ENCODE measurements around the gene MAPKAP1. TPM values are rescaled to one million over a fixed set of nuclear protein-coding genes. Genes with fewer than 3 reads are reported as not detected.

Gene MAPKAP1
- total and polyA plus RNA-seq, 3 experiments from 2014 or later = 64.7 to 119 (median 111) TPM

DNA sequence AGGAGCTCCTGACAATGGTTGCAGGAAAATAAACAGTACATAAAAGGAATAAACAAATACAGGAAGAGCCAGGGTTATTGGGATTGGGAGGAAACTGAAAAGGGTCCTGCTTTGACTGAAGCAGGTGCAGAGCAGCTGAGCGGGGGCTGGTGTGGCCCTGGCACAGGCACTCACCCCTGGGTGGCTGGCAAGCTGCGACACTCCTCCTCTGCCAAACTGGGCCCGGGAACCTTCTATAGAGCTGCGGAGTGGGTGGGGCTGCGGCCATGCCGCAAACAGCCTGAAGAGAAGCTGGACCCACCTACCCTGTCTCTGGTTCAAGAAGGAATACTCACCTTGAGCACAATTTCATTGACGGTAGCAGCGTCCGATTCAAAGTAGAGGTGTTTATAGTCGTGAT, 262.8 kb downstream of the MAPKAP1 start:
- Histone ChIP-seq H3K9me3 (ENCODE audit: low read length) (no peaks in the 10 kb centered on the region), H3K36me3 (ENCODE audit: insufficient read depth, low read length) (no peaks in the 10 kb centered on the region), H3K27ac (ENCODE audit: low read depth, low read length) (no peak overlapping the region), H3K4me1 (ENCODE audit: insufficient read depth, low read length) (no peaks in the 10 kb centered on the region), H3K4me3 (ENCODE audit: low read length) (no peak overlapping the region), H3K27me3 (ENCODE audit: insufficient read depth, low read length, poor library complexity, severe bottlenecking) (no peaks in the 10 kb centered on the region)
- Mint-ChIP-seq H3K9me3 (no peaks in the 10 kb centered on the region), H3K27ac (no peak overlapping the region), H3K27me3 (no peaks in the 10 kb centered on the region), H3K4me3 (no peak overlapping the region), H3K4me1 (peaks cover 0 to 1% (median 0%) of the 10 kb centered on the region in 3 donors), H3K36me3 (peaks cover 0 to 75% (median 14%) of the 10 kb centered on the region in 3 donors)
- ChIA-PET POLR2A (no interaction called here), CTCF (no interaction called here)
- no peak for DNase-seq

DNA sequence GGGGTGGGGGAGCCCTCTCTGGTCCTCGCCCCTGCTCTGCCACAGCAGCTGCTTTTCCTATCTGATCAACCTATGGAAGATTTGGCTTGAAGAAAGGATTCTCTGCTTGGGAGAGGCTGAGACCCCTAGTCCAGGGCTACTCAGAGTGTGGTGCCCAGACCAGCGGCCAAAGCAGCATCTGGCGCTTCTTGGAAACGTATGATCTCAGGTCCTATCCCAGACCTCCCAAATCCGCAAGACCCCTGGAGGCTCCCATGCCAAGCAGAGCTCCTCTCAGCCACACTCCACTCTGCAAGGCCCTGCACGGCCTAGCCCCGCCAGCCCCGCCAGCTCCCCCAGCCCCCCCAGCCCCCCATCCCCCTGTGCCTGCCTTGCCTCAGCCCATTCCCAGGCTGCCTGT, 263.6 kb downstream of the MAPKAP1 start:
- ChIA-PET POLR2A (no interaction called here), CTCF (no interaction called here)
- Mint-ChIP-seq H3K9me3 (no peaks in the 10 kb centered on the region), H3K36me3 (peaks cover 0 to 78% (median 15%) of the 10 kb centered on the region in 3 donors), H3K27me3 (no peaks in the 10 kb centered on the region), H3K4me3 (no peak overlapping the region), H3K4me1 (no peaks in the 10 kb centered on the region), H3K27ac (no peak overlapping the region)
- no peaks in the 10 kb centered on the region for H3K4me1 ChIP-seq (ENCODE audit: insufficient read depth, low read length)
- H3K4me3 ChIP-seq (ENCODE audit: low read length) = no peak overlapping the region
- no peak overlapping the region for H3K27ac ChIP-seq (ENCODE audit: low read depth, low read length)
- no peaks in the 10 kb centered on the region for H3K36me3 ChIP-seq (ENCODE audit: insufficient read depth, low read length)
- DNase-seq = no peak
- no peaks in the 10 kb centered on the region for H3K9me3 ChIP-seq (ENCODE audit: low read length)
- no peaks in the 10 kb centered on the region for H3K27me3 ChIP-seq (ENCODE audit: insufficient read depth, low read length, poor library complexity, severe bottlenecking)

DNA sequence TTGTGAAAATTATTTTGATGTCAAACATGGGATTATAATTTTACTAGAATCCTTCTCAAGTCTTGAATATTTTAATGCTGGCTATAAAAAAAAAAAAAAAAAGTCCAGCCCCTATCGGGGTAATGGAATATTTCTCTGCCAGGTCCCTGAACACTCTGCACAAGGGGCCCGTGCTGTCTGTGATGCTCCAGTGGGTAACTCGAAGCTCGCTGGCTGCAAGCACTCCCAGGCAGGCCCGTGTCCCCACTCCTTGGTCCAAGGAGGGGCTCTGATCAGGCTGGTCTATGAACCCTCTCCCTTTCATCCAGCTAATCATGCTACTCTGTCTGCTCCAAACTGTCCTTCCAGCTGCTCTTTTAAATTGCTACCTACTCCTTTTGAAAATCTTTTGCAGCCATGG, 264.6 kb downstream of the MAPKAP1 start:
- H3K27ac ChIP-seq (ENCODE audit: low read depth, low read length) = no peak overlapping the region
- DNase-seq = no peak
- H3K27me3 ChIP-seq (ENCODE audit: insufficient read depth, low read length, poor library complexity, severe bottlenecking) = no peaks in the 10 kb centered on the region
- H3K4me1 ChIP-seq (ENCODE audit: insufficient read depth, low read length) = no peaks in the 10 kb centered on the region
- no peaks in the 10 kb centered on the region for H3K9me3 ChIP-seq (ENCODE audit: low read length)
- Mint-ChIP-seq H3K9me3 (no peaks in the 10 kb centered on the region), H3K4me3 (no peak overlapping the region), H3K36me3 (peaks cover 0 to 79% (median 17%) of the 10 kb centered on the region in 3 donors), H3K27me3 (no peaks in the 10 kb centered on the region), H3K27ac (no peak overlapping the region), H3K4me1 (no peaks in the 10 kb centered on the region)
- no peak overlapping the region for H3K4me3 ChIP-seq (ENCODE audit: low read length)
- ChIA-PET POLR2A (no interaction called here), CTCF (no interaction called here)
- no peaks in the 10 kb centered on the region for H3K36me3 ChIP-seq (ENCODE audit: insufficient read depth, low read length)

DNA sequence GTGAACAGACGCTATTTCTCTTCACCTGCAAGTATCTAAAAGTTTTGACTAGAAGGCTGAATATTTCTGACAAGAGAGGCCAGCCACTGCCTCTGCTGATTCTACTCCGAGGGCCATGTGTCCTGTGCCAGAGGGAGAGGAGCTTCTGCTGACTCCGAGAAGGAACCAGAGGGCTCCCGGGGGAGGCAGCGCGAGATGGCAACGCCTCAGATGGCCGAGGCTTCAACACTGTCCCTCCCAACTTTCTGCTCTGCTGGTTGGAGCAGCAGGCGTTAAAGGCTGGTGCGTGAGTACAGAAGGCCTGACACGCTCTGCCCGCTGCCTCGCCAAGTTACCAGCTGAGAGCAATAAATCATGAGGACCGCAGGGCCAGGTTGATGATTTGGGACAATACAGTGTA, 266.6 kb downstream of the MAPKAP1 start:
- ChIA-PET CTCF (no interaction called here), POLR2A (no interaction called here)
- Mint-ChIP-seq H3K4me3 (peak overlapping the region in 1 of 7 donors; percentile 48), H3K27ac (no peak overlapping the region), H3K36me3 (peaks cover 0 to 72% (median 17%) of the 10 kb centered on the region in 3 donors), H3K9me3 (no peaks in the 10 kb centered on the region), H3K4me1 (no peaks in the 10 kb centered on the region), H3K27me3 (peaks cover 0 to 2% of the 10 kb centered on the region in 2 donors)
- Histone ChIP-seq H3K9me3 (ENCODE audit: low read length) (no peaks in the 10 kb centered on the region), H3K27ac (ENCODE audit: low read depth, low read length) (no peak overlapping the region), H3K27me3 (ENCODE audit: insufficient read depth, low read length, poor library complexity, severe bottlenecking) (no peaks in the 10 kb centered on the region), H3K36me3 (ENCODE audit: insufficient read depth, low read length) (no peaks in the 10 kb centered on the region), H3K4me3 (ENCODE audit: low read length) (no peak overlapping the region), H3K4me1 (ENCODE audit: insufficient read depth, low read length) (no peaks in the 10 kb centered on the region)
- no peak for DNase-seq

DNA sequence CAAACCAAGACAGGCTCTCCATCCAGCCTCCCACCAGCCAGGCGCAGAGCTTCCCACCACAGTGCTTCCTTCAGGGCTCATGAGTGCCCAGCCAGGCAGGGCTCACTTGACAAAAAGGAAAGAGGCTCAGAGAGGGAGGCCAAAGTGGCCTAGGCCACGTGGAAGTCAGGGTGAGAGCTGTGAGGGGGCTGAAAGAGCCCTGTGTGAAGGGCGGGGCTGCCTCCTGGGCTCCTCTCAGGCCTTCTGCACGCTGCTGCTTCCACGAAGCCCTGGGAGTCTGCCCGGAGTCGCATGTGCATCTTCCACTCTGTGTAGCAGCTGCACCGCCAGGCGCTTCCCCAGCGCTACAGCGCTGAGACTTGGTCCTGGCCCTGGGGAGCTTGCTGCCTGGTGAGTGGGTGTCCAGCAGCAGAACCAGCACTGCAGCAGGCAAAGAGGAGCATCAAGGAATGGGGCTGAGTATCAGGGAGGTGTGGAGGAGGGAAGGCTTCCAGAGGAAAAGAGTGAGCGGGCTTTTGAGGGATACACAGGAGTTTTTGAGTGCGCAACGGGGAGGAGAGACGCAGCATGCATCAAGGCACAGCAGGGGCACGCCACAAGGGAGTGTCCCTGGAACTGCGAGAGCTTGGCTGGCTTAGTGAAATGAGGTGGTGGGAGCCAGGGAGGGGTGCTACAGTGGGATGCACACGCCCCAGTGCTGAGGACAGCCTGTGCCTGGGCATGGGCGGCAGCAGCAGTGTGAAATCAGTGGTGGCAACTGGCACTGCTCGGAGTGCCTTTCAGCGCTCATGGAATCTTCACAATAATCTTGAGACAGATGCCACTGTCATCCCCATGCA, 267.4 kb downstream of the MAPKAP1 start:
- H3K27ac Mint-ChIP-seq = no peak overlapping the region
- Histone ChIP-seq H3K36me3 (ENCODE audit: insufficient read depth, low read length) (no peaks in the 10 kb centered on the region), H3K4me1 (ENCODE audit: insufficient read depth, low read length) (no peaks in the 10 kb centered on the region), H3K9me3 (ENCODE audit: low read length) (no peaks in the 10 kb centered on the region), H3K27me3 (ENCODE audit: insufficient read depth, low read length, poor library complexity, severe bottlenecking) (no peaks in the 10 kb centered on the region), H3K4me3 (ENCODE audit: low read length) (no peak overlapping the region), H3K27ac (ENCODE audit: low read depth, low read length) (no peak overlapping the region)
- no peak for DNase-seq
- H3K9me3 Mint-ChIP-seq = no peaks in the 10 kb centered on the region
- H3K4me1 Mint-ChIP-seq = no peaks in the 10 kb centered on the region
- POLR2A ChIA-PET = no interaction called here
- CTCF ChIA-PET = no interaction called here
- H3K4me3 Mint-ChIP-seq = peak overlapping the region in 1 of 7 donors; percentile 48
- H3K36me3 Mint-ChIP-seq = peaks cover 0 to 66% (median 16%) of the 10 kb centered on the region in 3 donors
- H3K27me3 Mint-ChIP-seq = peaks cover 0 to 3% of the 10 kb centered on the region in 2 donors

DNA sequence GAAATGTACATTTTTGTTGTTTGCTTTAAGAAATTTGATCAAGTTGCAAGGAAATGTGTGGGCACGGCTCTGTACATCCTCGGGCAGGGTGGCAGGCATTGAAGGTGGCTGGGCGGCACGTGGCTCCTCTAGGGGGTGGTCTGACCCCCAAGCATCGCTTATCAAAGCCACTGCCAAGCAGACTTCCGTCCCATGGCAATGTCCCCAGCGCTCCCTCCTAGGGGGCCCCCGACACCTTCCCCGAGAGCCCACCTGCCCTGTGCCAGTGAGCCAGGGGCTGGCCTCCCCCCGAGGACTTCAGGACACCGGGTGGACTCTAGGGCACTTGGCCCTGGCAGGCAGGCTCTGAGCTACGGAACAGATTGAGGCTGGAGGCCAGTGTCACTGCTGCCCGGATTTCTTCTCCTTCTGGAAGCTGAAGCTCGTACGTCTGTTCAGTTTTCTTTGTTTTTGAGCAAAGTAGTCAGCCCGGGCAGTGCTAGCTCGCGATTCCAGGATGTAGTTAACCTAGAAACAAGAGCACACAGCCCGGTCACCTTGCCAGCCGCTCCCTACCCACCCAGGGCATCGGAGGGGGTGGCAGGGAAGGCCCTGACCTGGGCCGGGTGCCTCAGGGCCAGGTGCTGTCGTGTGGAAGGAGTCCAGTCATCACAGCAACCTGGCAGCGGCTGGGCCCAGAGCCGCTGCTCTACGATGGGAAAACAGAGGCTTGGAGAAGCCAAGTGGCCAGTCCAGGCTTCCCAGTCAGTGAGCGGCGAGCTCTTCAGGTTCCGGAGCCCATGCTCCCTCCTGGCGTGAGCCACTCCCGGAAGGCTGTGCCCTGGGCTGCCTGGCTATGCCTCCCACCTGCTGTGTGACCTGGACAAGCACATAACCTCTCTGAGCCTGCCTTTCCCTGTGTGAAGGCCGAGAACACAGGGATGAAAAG, 268.2 kb downstream of the MAPKAP1 start:
- H3K4me3 Mint-ChIP-seq = no peak overlapping the region
- no peaks in the 10 kb centered on the region for H3K9me3 Mint-ChIP-seq
- H3K4me1 ChIP-seq (ENCODE audit: insufficient read depth, low read length) = no peaks in the 10 kb centered on the region
- no peak overlapping the region for H3K27ac Mint-ChIP-seq
- H3K36me3 ChIP-seq (ENCODE audit: insufficient read depth, low read length) = no peaks in the 10 kb centered on the region
- H3K4me3 ChIP-seq (ENCODE audit: low read length) = no peak overlapping the region
- H3K4me1 Mint-ChIP-seq = no peaks in the 10 kb centered on the region
- DNase-seq = no peak
- H3K27me3 ChIP-seq (ENCODE audit: insufficient read depth, low read length, poor library complexity, severe bottlenecking) = no peaks in the 10 kb centered on the region
- H3K27me3 Mint-ChIP-seq = peaks cover 0 to 3% of the 10 kb centered on the region in 2 donors
- H3K36me3 Mint-ChIP-seq = peaks cover 0 to 57% (median 13%) of the 10 kb centered on the region in 3 donors
- ChIA-PET CTCF (no interaction called here), POLR2A (no interaction called here)
- H3K9me3 ChIP-seq (ENCODE audit: low read length) = no peaks in the 10 kb centered on the region
- no peak overlapping the region for H3K27ac ChIP-seq (ENCODE audit: low read depth, low read length)

DNA sequence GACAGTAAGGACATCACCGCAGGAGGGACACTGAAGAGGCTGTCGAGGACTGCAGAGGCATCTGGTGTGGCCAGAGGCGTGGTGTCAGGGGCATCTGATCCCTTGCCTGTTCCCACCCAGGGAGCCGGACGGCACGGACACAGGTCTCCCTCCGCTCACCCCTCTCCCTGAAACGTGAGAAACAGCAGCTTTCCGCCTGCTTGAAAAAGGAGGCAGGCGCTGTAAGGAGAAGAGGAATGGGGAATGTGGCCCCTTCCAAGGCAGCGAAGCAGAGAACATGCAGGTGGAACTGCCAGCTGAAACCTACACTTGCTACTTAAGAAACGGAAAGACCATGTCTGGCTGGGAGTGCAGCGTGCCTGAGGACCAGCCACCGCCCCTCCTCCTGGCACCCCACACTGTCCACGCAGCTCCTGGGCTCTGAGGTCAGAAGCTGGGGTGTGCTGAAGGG, 269.2 kb downstream of the MAPKAP1 start:
- Histone ChIP-seq H3K36me3 (ENCODE audit: insufficient read depth, low read length) (no peaks in the 10 kb centered on the region), H3K27me3 (ENCODE audit: insufficient read depth, low read length, poor library complexity, severe bottlenecking) (no peaks in the 10 kb centered on the region), H3K9me3 (ENCODE audit: low read length) (no peaks in the 10 kb centered on the region), H3K27ac (ENCODE audit: low read depth, low read length) (no peak overlapping the region), H3K4me3 (ENCODE audit: low read length) (no peak overlapping the region), H3K4me1 (ENCODE audit: insufficient read depth, low read length) (no peaks in the 10 kb centered on the region)
- POLR2A ChIA-PET = no interaction called here
- peaks cover 0 to 3% of the 10 kb centered on the region in 2 donors for H3K27me3 Mint-ChIP-seq
- CTCF ChIA-PET = no interaction called here
- H3K4me1 Mint-ChIP-seq = no peaks in the 10 kb centered on the region
- no peak overlapping the region for H3K4me3 Mint-ChIP-seq
- H3K36me3 Mint-ChIP-seq = peaks cover 0 to 51% (median 13%) of the 10 kb centered on the region in 3 donors
- H3K27ac Mint-ChIP-seq = peak overlapping the region in 1 of 8 donors; percentile 38
- DNase-seq = no peak
- H3K9me3 Mint-ChIP-seq = no peaks in the 10 kb centered on the region

Data from CD8-positive, alpha-beta memory T cell (primary cell).